H54 (cell line): ENCODE data around the gene FUT7.

Experiments used
- DNase-seq: peaks from one replicate; pipeline ENCODE4 v3.0.0; 2011; ENCODE audit warnings: low spot score, mixed read lengths; ENCODE audit not compliant: insufficient read length
- FAIRE-seq: peaks from 3 replicates; lab custom pipeline; 2011; peaks lifted over from hg19 to GRCh38; lab: Jason Lieb, UNC
- POLR2A ChIP-seq: IDR thresholded peaks from 2 replicates; pipeline ENCODE4 v1.6.1; 2011; ENCODE audit warnings: low read depth, mild to moderate bottlenecking, low read length

FUT7 gene

GRCh38 chr9:137058521-137059234, 26.8 kb upstream of the FUT7 start:
- TF ChIP-seq POLR2A, result no peak
- no peak for FAIRE-seq
- no peak for DNase-seq

- no peak for TF ChIP-seq POLR2A
- DNase-seq (no peak), FAIRE-seq (no peak)
Measured at GRCh38 chr9:137057545-137057944, 25.7 kb upstream of the FUT7 start.

DNA sequence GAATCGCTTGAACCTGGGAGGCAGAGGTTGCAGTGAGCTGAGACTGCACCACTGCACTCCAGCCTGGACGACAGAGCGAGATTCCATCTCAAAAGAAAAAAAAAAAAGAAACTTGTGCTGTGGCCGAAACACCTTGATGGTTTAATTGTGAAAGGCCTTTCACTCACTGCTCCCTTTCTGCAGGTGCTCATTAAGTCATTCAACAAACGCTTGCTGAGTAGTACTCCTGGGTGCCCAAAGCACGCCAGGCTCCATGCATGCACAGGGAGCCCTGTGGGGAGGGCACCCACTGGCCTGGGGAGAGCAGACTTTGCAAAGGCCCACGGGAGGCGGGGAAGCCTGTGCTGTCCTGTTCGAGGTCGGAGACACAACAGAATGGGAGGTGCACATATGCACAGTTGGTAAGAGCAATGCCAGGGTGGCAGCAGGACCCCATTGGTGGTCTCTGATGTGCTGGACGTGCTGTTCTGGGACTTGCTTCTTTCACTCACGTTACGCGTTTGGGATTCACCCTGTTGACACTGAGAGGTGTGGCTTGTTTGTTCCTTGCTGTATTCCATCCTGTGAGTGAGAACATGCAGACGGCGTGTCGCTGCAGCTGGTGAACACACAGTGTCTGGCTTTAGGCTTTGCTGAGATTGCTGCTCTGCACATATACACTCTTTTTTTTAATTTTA, 25.0 kb upstream of the FUT7 start:
- DNase-seq (no peak), FAIRE-seq (no peak)
- no peak for TF ChIP-seq POLR2A

DNA sequence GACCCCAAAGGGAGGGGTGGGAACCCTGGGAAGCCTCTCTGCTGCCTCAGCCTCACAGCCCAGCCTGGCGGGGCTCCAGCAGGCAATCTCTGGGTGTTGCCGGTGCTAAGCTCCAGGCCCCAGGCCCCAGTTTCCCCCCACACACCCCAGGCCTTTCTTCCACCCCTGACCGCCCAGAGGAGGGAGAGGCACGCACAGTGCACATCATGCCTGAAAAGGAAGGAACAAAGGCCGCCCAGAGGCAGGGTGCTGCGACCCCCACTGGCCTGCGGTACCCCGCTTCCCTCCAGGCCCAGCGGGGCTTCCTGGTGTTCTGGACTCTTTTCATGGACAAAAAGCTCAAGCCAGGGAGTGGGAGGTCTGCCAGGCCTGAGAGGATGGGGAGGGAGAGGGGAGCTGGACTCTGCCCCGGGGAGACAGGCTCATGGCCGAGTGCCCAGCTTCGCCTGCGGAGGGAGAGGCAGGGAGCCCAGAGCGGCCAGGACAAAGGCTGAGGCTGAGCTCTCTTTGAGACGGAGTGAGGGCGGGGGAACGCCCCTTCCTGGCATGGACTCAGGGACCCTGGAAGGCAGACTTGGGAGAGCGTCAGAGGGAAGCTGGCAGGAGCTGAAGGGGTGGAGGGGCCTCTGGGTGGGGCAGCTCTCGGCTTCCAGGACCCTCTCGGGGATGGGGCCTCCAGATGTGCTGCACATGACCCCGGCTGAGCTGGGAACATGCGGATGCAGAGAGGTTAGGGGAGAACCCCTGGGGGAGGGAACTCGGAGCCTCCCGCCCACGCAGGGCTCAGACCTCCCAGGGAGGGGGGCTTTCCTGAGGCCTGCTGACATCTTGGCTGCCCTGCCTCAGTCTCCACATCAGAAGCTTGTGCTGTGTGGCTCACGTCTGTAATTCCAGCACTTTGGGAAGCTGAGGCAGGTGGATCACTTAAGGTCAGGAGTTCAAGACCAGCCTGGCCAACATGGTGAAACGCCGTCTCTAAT, 23.8 kb upstream of the FUT7 start:
- FAIRE-seq, result no peak
- DNase-seq, result peak; percentile 83
- no peak for TF ChIP-seq POLR2A

- FAIRE-seq, result no peak
Measured at GRCh38 chr9:137054932-137055384, 23.1 kb upstream of the FUT7 start.

GRCh38 chr9:137053944-137054931, 22.4 kb upstream of the FUT7 start, which contains the start of gene ENTPD2:
Gene ENTPD2, minus strand, starts transcription at chr9:137054061. Its CDS starts 64 bp downstream, at chr9:137053997.
- no peak for FAIRE-seq
- TF ChIP-seq POLR2A, result no peak
- DNase-seq, result no peak

More at GRCh38 chr9:137054932-137055384, 23.1 kb upstream of the FUT7 start:
- no peak for TF ChIP-seq POLR2A
- no peak for DNase-seq

DNA sequence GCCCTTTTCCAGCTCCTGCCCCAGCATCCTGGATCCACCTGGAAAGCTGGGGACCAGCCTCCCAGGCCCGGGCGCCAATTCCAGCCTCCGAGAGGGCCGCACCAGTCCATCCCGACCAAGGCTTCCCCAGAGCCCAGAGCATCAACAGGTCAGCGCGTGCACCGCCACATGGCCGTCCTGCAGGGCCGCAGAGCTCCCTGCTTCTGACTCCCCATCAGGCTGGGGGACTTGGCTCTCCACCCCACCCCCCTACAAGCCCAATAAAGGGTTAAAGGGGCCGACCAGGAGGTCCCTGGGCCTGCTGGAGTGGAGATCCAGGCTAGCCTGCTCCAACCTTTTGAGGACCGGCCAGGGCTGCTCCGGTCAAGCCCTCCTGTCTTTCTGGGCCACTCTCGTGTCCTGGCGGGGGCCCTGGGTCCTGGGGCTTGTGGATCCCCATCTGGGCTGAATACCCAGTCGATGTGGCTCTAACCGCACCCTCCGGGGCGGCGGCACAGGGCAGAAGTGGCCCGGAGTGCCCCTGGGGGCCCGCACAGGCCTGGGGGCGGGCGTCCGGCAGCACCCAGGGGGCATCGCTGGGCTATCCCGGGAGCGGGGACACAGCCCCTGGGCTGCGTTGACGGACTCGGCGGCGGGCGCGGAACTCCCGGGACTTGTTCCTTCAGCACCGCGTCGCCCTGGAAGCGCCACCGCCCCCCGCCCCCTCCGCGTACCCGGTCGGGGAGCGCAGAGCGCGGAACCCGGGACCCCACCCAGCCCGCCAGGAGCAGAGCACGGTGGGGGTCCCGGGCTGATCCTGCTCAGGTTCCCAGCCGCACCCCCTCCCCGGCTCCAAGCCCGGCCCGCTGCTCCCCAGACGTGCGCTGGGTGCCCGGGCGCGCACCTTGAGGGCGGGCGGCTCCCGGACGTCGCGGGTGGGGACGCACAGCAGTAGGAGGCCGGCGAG, 21.4 kb upstream of the FUT7 start:
- TF ChIP-seq POLR2A, result no peak
- DNase-seq (no peak), FAIRE-seq (no peak)

DNA sequence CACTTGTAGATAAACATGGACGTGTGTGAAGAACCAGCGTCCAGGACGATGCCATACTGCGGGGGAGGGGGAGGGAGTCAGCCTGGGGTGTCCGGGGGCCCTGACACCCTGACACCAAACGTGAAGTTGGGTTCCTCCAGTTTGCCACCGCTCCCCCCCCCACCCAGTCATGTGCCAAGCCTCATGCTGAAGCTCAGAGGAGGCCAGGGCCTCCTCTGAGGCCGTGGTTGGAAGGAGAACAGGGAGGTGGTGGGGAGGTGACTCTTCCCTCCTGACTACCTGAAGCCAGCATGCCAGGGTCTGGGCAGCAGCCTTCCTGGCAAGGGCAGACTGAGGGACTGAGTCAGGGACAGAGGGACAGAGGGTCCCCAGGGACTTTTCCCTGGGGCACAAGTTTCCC, 20.4 kb upstream of the FUT7 start:
- no peak for DNase-seq
- FAIRE-seq, result no peak
- no peak for TF ChIP-seq POLR2A

GRCh38 chr9:137051145-137051724, 19.3 kb upstream of the FUT7 start:
- no peak for TF ChIP-seq POLR2A
- DNase-seq (peak; percentile 100), FAIRE-seq (peak; percentile 72)

GRCh38 chr9:137050570-137050969, 18.7 kb upstream of the FUT7 start:
- DNase-seq (peak; percentile 97), FAIRE-seq (peak; percentile 20)
- no peak for TF ChIP-seq POLR2A

- FAIRE-seq (no peak), DNase-seq (peak; percentile 94)
Measured at GRCh38 chr9:137049544-137050449, 17.9 kb upstream of the FUT7 start.

More at GRCh38 chr9:137049544-137050449, 17.9 kb upstream of the FUT7 start:
- TF ChIP-seq POLR2A, result no peak
